NT2/D1 (cell line): ENCODE results near the gene ZNF330.

Experiments used
- DNase-seq: peaks from one replicate; pipeline ENCODE4 v3.0.0-alpha.2; 2011; ENCODE audit warnings: low read depth, low spot score
- H3K27me3 ChIP-seq: 2 replicates; pipeline ENCODE4 v1.6.0; 2011; ENCODE audit warnings: mild to moderate bottlenecking; ENCODE audit not compliant: insufficient read length, insufficient read depth
- H3K36me3 ChIP-seq: 2 replicates; pipeline ENCODE4 v1.6.1; 2011; ENCODE audit warnings: mild to moderate bottlenecking, low read length, mixed read lengths; ENCODE audit not compliant: insufficient read depth, insufficient read length
- H3K4me1 ChIP-seq: 2 replicates; pipeline ENCODE4 v1.5.1; 2011; ENCODE audit not compliant: insufficient read depth, insufficient read length
- H3K4me3 ChIP-seq: 2 replicates; pipeline ENCODE4 v1.5.1; 2011; ENCODE audit warnings: low read depth; ENCODE audit not compliant: insufficient read length
- H3K9ac ChIP-seq: 2 replicates; pipeline ENCODE4 v1.6.0; 2011; ENCODE audit warnings: low read depth; ENCODE audit not compliant: insufficient read length
- H3K9me3 ChIP-seq: 2 replicates; pipeline ENCODE4 v1.5.1; 2011; ENCODE audit warnings: mild to moderate bottlenecking, low read length; ENCODE audit not compliant: insufficient read depth
- SUZ12 ChIP-seq: IDR thresholded peaks from 2 replicates; pipeline ENCODE4 v1.6.1; 2011; ENCODE audit not compliant: insufficient read length, insufficient read depth; ENCODE audit errors: extremely low read depth
- YY1 ChIP-seq: IDR thresholded peaks from 2 replicates; pipeline ENCODE4 v1.6.1; 2011; ENCODE audit not compliant: insufficient read length, insufficient read depth
- ZNF274 ChIP-seq: IDR thresholded peaks from 2 replicates; pipeline ENCODE4 v1.6.1; 2011; ENCODE audit warnings: mild to moderate bottlenecking, low read depth, low read length

ZNF330 gene

GRCh38 chr4:141193516-141194034 lies 27.1 kb upstream of the ZNF330 start:
- H3K27me3 ChIP-seq, result no peaks in the 10 kb centered on the region
- no peak overlapping the region for H3K9ac ChIP-seq
- no peak overlapping the region for H3K4me3 ChIP-seq
- H3K4me1 ChIP-seq, result no peaks in the 10 kb centered on the region
- no peaks in the 10 kb centered on the region for H3K36me3 ChIP-seq
- no peak for DNase-seq
- H3K9me3 ChIP-seq, result 0 out of 2 replicates have a peak, but pooled peaks cover 9% of the 10 kb centered on the region
- TF ChIP-seq ZNF274 (no peak), SUZ12 (no peak), YY1 (no peak)

- H3K4me3 ChIP-seq, result no peak overlapping the region
- H3K9ac ChIP-seq, result no peak overlapping the region
- DNase-seq, result no peak
- H3K9me3 ChIP-seq, result 0 out of 2 replicates have a peak, but pooled peaks cover 9% of the 10 kb centered on the region
- no peak for TF ChIP-seq ZNF274
- H3K36me3 ChIP-seq, result no peaks in the 10 kb centered on the region
- H3K27me3 ChIP-seq, result no peaks in the 10 kb centered on the region
- no peaks in the 10 kb centered on the region for H3K4me1 ChIP-seq
Observed at GRCh38 chr4:141195095-141195707, 25.5 kb upstream of the ZNF330 start.

GRCh38 chr4:141196227-141196933 lies 24.3 kb upstream of the ZNF330 start:
- TF ChIP-seq SUZ12 (no peak), ZNF274 (no peak), YY1 (no peak)
- H3K9me3 ChIP-seq, result 0 out of 2 replicates have a peak, but pooled peaks cover 9% of the 10 kb centered on the region
- H3K27me3 ChIP-seq, result no peaks in the 10 kb centered on the region
- H3K4me3 ChIP-seq, result no peak overlapping the region
- DNase-seq, result no peak
- no peak overlapping the region for H3K9ac ChIP-seq
- H3K4me1 ChIP-seq, result no peaks in the 10 kb centered on the region
- no peaks in the 10 kb centered on the region for H3K36me3 ChIP-seq

GRCh38 chr4:141207961-141208360 lies 12.7 kb upstream of the ZNF330 start:
- TF ChIP-seq SUZ12, result no peak
- no peak for TF ChIP-seq ZNF274
- TF ChIP-seq YY1, result no peak
- Histone ChIP-seq H3K27me3 (no peaks in the 10 kb centered on the region), H3K9me3 (0 out of 2 replicates have a peak, but pooled peaks cover under 1% of the 10 kb centered on the region), H3K4me3 (no peak overlapping the region), H3K9ac (no peak overlapping the region), H3K36me3 (no peaks in the 10 kb centered on the region), H3K4me1 (no peaks in the 10 kb centered on the region)
- no peak for DNase-seq

- Histone ChIP-seq H3K4me3 (no peak overlapping the region), H3K27me3 (no peaks in the 10 kb centered on the region), H3K4me1 (no peaks in the 10 kb centered on the region), H3K36me3 (no peaks in the 10 kb centered on the region), H3K9me3 (peaks cover 10% of the 10 kb centered on the region; the same call in 1 of the 2 replicates), H3K9ac (no peak overlapping the region)
- DNase-seq, result no peak
- TF ChIP-seq YY1, result no peak
- TF ChIP-seq SUZ12, result no peak
- TF ChIP-seq ZNF274, result no peak
Observed at GRCh38 chr4:141210168-141210567, 10.5 kb upstream of the ZNF330 start.

- H3K9ac ChIP-seq, result no peak overlapping the region
- TF ChIP-seq ZNF274 (no peak), YY1 (no peak), SUZ12 (no peak)
- H3K36me3 ChIP-seq, result no peaks in the 10 kb centered on the region
- H3K9me3 ChIP-seq, result peaks cover 10% of the 10 kb centered on the region; the same call in 1 of the 2 replicates
- no peak for DNase-seq
- H3K4me1 ChIP-seq, result no peaks in the 10 kb centered on the region
- no peak overlapping the region for H3K4me3 ChIP-seq
- H3K27me3 ChIP-seq, result no peaks in the 10 kb centered on the region
Observed at GRCh38 chr4:141213550-141213991, 7.1 kb upstream of the ZNF330 start.

- H3K4me1 ChIP-seq, result no peaks in the 10 kb centered on the region
- no peak for DNase-seq
- peaks cover 10% of the 10 kb centered on the region; the same call in 1 of the 2 replicates for H3K9me3 ChIP-seq
- no peak overlapping the region for H3K4me3 ChIP-seq
- TF ChIP-seq YY1, result no peak
- no peak for TF ChIP-seq SUZ12
- TF ChIP-seq ZNF274, result no peak
- no peak overlapping the region for H3K9ac ChIP-seq
- H3K27me3 ChIP-seq, result no peaks in the 10 kb centered on the region
- no peaks in the 10 kb centered on the region for H3K36me3 ChIP-seq
Observed at GRCh38 chr4:141215030-141215429, 5.7 kb upstream of the ZNF330 start.
